ENCODE measurements around the gene ASS1. TPM values are rescaled to one million over a fixed set of nuclear protein-coding genes. Genes with fewer than 3 reads are reported as not detected.

The ASS1 gene
- total RNA-seq, 1 experiment from 2014 or later: 40.3 TPM

DNA sequence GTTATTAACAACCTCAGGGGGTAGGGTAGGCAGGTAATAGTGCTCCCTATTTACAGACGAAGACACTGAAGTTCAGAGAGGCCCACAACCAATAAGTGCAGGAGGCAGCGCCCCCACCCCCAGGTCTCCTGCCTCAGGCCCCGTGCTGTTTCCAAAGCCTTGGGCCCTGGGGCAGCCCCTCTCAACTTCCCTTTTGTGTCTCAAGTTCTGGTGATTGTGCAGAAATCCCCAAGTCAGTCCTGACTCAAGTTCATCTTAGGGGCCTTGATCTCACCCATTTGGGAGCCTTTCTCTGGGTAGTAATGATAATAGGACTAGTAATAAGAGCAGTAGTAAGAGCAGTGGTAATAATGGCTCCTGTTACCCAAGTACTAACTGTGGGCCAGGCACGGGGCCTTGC lies 35.5 kb upstream of the ASS1 start:
- H3K36me3 Mint-ChIP-seq (ENCODE audit: insufficient read depth, unreplicated experiment): no peaks in the 10 kb centered on the region
- no peak overlapping the region for H3K27ac Mint-ChIP-seq (ENCODE audit: unreplicated experiment)
- BruUV-seq (replicated peaks): no TSS peak
- H3K4me1 Mint-ChIP-seq (ENCODE audit: low read depth, unreplicated experiment): no peaks in the 10 kb centered on the region
- H3K9me3 Mint-ChIP-seq (ENCODE audit: low read depth, unreplicated experiment): no peaks in the 10 kb centered on the region
- TF ChIP-seq, protein P1, sequence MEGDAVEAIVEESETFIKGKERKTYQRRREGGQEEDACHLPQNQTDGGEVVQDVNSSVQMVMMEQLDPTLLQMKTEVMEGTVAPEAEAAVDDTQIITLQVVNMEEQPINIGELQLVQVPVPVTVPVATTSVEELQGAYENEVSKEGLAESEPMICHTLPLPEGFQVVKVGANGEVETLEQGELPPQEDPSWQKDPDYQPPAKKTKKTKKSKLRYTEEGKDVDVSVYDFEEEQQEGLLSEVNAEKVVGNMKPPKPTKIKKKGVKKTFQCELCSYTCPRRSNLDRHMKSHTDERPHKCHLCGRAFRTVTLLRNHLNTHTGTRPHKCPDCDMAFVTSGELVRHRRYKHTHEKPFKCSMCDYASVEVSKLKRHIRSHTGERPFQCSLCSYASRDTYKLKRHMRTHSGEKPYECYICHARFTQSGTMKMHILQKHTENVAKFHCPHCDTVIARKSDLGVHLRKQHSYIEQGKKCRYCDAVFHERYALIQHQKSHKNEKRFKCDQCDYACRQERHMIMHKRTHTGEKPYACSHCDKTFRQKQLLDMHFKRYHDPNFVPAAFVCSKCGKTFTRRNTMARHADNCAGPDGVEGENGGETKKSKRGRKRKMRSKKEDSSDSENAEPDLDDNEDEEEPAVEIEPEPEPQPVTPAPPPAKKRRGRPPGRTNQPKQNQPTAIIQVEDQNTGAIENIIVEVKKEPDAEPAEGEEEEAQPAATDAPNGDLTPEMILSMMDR (IDR thresholded peaks at IDR 0.05; ENCODE audit: unreplicated experiment): no peak
- CTCF ChIA-PET: no interaction called here
- H3K4me3 Mint-ChIP-seq (ENCODE audit: low read depth, unreplicated experiment): no peak overlapping the region
- no peaks in the 10 kb centered on the region for H3K27me3 Mint-ChIP-seq (ENCODE audit: unreplicated experiment)
- intact Hi-C loops (cut with micrococcal nuclease; ENCODE audit: unreplicated experiment): no loop called here
- no peak for DNase-seq

DNA sequence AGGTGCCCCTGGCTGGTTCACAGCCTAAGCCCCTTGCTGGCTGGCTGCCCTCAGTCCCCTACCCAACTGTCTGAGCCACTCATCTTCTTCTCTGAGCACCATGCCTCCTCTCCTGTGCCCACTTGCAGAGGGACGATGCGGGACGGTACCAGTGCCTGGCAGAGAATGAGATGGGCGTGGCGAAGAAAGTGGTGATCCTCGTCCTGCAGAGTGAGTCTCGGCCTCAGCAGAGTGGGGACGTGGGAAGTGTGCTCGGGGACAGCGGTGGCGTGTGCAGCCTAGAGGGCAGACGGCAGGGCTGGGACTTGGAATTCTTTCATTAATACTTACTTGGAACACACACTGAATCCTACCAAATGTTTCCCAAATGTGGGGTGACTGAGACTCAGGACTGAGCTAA lies 34.3 kb upstream of the ASS1 start:
- no peaks in the 10 kb centered on the region for H3K36me3 Mint-ChIP-seq (ENCODE audit: insufficient read depth, unreplicated experiment)
- no peak for DNase-seq
- H3K9me3 Mint-ChIP-seq (ENCODE audit: low read depth, unreplicated experiment): no peaks in the 10 kb centered on the region
- no peaks in the 10 kb centered on the region for H3K27me3 Mint-ChIP-seq (ENCODE audit: unreplicated experiment)
- BruUV-seq (replicated peaks): no TSS peak
- intact Hi-C loops (cut with micrococcal nuclease; ENCODE audit: unreplicated experiment): no loop called here
- CTCF ChIA-PET: interaction anchor here (0.6 kb wide), 1 partner anchor 183 kb away, joined by 4 read pairs; no protein-coding TSS in a partner anchor
- no peak overlapping the region for H3K27ac Mint-ChIP-seq (ENCODE audit: unreplicated experiment)
- no peaks in the 10 kb centered on the region for H3K4me1 Mint-ChIP-seq (ENCODE audit: low read depth, unreplicated experiment)
- TF ChIP-seq, protein P1 (IDR thresholded peaks at IDR 0.05; ENCODE audit: unreplicated experiment): no peak
- H3K4me3 Mint-ChIP-seq (ENCODE audit: low read depth, unreplicated experiment): no peak overlapping the region

DNA sequence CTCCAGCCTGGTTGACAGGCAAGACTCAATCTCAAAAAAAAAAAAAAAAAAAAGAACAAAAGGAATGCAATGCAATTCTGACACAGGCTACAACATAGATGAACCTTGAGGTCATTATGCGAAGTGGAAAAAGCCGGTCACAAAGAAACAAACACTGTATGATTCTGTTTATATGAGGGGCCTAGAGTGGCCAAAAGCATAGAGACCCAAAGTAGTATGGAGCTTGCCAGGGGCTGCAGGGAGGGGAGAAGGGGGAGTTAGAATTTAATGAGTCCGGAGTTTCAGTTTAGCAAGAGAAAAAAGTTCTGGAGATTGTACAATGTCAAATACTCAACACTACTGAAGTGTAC lies 33.2 kb upstream of the ASS1 start:
- Mint-ChIP-seq H3K4me1 (ENCODE audit: low read depth, unreplicated experiment) (no peaks in the 10 kb centered on the region), H3K27me3 (ENCODE audit: unreplicated experiment) (no peaks in the 10 kb centered on the region), H3K36me3 (ENCODE audit: insufficient read depth, unreplicated experiment) (no peaks in the 10 kb centered on the region), H3K4me3 (ENCODE audit: low read depth, unreplicated experiment) (no peak overlapping the region), H3K27ac (ENCODE audit: unreplicated experiment) (no peak overlapping the region), H3K9me3 (ENCODE audit: low read depth, unreplicated experiment) (no peaks in the 10 kb centered on the region)
- intact Hi-C loops (cut with micrococcal nuclease; ENCODE audit: unreplicated experiment): no loop called here
- BruUV-seq (replicated peaks): no TSS peak
- TF ChIP-seq, protein P1 (IDR thresholded peaks at IDR 0.05; ENCODE audit: unreplicated experiment): no peak
- CTCF ChIA-PET: interaction anchor here (0.6 to 0.7 kb wide), 2 partner anchors 289 to 522 kb away, joined by 3 read pairs; no protein-coding TSS in a partner anchor
- no peak for DNase-seq

DNA sequence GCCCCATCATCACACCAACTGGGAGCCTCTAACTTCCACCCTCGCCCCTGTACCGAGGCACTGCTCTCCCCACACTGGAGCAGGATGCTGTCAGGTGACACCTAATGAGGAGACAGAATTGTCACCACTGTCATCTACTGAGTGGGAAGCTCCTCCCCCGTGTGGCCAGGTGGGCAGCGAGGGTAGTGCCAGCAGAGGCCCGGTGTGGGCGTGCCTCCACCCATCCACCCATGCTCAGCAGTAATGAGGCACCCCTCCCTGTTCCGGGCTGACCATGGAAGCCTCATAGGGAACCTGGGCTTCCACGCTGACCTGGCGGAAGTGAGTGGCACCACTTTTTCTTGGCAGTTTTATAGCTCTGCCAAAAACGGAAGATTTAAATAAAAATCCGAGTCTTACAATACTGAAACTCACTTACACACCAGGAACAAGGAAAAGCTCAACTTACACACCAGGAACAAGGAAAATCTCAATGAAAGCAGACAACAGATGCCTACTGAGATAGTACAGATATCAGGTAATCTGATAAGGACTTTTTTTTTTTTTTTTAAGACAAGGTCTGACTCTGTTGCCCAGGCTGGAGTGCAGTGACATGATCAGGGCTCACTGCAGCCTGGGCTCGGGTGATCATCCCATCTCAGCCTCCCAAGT lies 30.6 kb upstream of the ASS1 start:
- BruUV-seq (replicated peaks): no TSS peak
- TF ChIP-seq, protein P1 (IDR thresholded peaks at IDR 0.05; ENCODE audit: unreplicated experiment): no peak
- H3K27me3 Mint-ChIP-seq (ENCODE audit: unreplicated experiment): no peaks in the 10 kb centered on the region
- no peak overlapping the region for H3K4me3 Mint-ChIP-seq (ENCODE audit: low read depth, unreplicated experiment)
- no peak overlapping the region for H3K27ac Mint-ChIP-seq (ENCODE audit: unreplicated experiment)
- no peaks in the 10 kb centered on the region for H3K9me3 Mint-ChIP-seq (ENCODE audit: low read depth, unreplicated experiment)
- CTCF ChIA-PET: interaction anchor here (0.6 kb wide), 1 partner anchor 14 kb away, joined by 4 read pairs; no protein-coding TSS in a partner anchor
- H3K36me3 Mint-ChIP-seq (ENCODE audit: insufficient read depth, unreplicated experiment): no peaks in the 10 kb centered on the region
- peak; percentile 38 for DNase-seq
- intact Hi-C loops (cut with micrococcal nuclease; ENCODE audit: unreplicated experiment): no loop called here
- H3K4me1 Mint-ChIP-seq (ENCODE audit: low read depth, unreplicated experiment): no peaks in the 10 kb centered on the region

Data from Calu3 (cell line).